K562 (cell line): ENCODE data around the gene TUBD1. TPM values are rescaled to one million over a fixed set of nuclear protein-coding genes. Genes with fewer than 3 reads are reported as not detected.

Experiments used
- CHD4 ChIP-seq: fragments of 200-600 bp; sonication (generic); IDR thresholded peaks from 3 replicates; pipeline ENCODE4 v1.6.1; 2012; ENCODE audit warnings: low read depth, mild to moderate bottlenecking, mixed read lengths, low read length, inconsistent platforms; ENCODE audit not compliant: insufficient read depth, insufficient replicate concordance, poor library complexity, severe bottlenecking
- FOXK1 ChIP-seq: sonication (generic); formaldehyde crosslinking; IDR thresholded peaks from 2 replicates; pipeline ENCODE4 v1.8.0; 2022; ENCODE audit warnings: missing genetic modification reagents, mild to moderate bottlenecking, borderline replicate concordance
- HMG20B ChIP-seq: fragments of 250-450 bp; sonication (Bioruptor Pico); IDR thresholded peaks from 2 replicates; pipeline ENCODE4 v1.5.0; 2021; ENCODE audit warnings: mild to moderate bottlenecking
- HNRNPH1 ChIP-seq: fragments of 200-400 bp; formaldehyde crosslinking; optimal IDR thresholded peaks from 2 replicates; pipeline ENCODE3; 2017; ENCODE audit warnings: low read depth, mild to moderate bottlenecking, low read length, moderate library complexity
- MCM2 ChIP-seq: fragments of 450-650 bp; IDR thresholded peaks from 2 replicates; pipeline ENCODE4 v1.6.1; 2017; ENCODE audit warnings: low read depth, mild to moderate bottlenecking
- MTA2 ChIP-seq: fragments of 450-650 bp; IDR thresholded peaks from 2 replicates; pipeline ENCODE4 v1.6.1; 2016; ENCODE audit warnings: low read depth
- NFRKB ChIP-seq: fragments of 450-650 bp; IDR thresholded peaks from 2 replicates; pipeline ENCODE4 v1.6.1; 2016; ENCODE audit warnings: low read depth
- NR0B1 ChIP-seq: fragments of 450-650 bp; IDR thresholded peaks from one replicate; pipeline ENCODE4 v1.6.1; 2018; ENCODE audit warnings: mild to moderate bottlenecking, moderate library complexity; ENCODE audit not compliant: partially characterized antibody
- NR4A1 ChIP-seq, 2 experiments: fragments of 250-450 bp in 1 of 2; fragments of 450-650 bp in 1 of 2; sonication (Bioruptor Pico) in 1 of 2; IDR thresholded peaks; 2 replicates each; pipeline versions ENCODE4 v1.4.0 to v1.6.1; 2016 to 2020; ENCODE audit warnings: mild to moderate bottlenecking in 2 of 2, missing compliant biosample characterization in 1 of 2, missing genetic modification characterization in 1 of 2, moderate library complexity in 1 of 2
- POLR2A ChIP-seq: fragments of 450-650 bp; conservative IDR thresholded peaks from 2 replicates; pipeline ENCODE4 v1.6.1; 2016
- ZBTB5 ChIP-seq: fragments of 450-650 bp; IDR thresholded peaks from 2 replicates; pipeline ENCODE4 v1.6.1; 2017; ENCODE audit warnings: antibody characterized with exemption
- ZNF277 ChIP-seq: fragments of 250-450 bp; sonication (Bioruptor Pico); IDR thresholded peaks from 2 replicates; pipeline ENCODE4 v1.8.0; 2022; ENCODE audit warnings: inconsistent platforms, mild to moderate bottlenecking, moderate library complexity, borderline replicate concordance
- ZNF318 ChIP-seq, 2 experiments: fragments of 450-650 bp; IDR thresholded peaks; 2 replicates each; pipeline ENCODE4 v1.6.1; 2016; ENCODE audit warnings: mild to moderate bottlenecking in 2 of 2, borderline replicate concordance in 1 of 2, low read depth in 1 of 2, moderate library complexity in 1 of 2
- polyA plus RNA-seq, 8 experiments: library from polyadenylated mRNA; depleted of rRNA in 4 of 8; stranded (reverse) in 5 of 8; unstranded in 3 of 8; fragments of >200 nt; fragmentation: Nextera tagmentation in 2 of 8; fragmentation: Illumina TruSeq in 1 of 8; extraction: Ambion mirVana in 2 of 8; extraction: Trizol in 1 of 8; gene quantifications; 2 replicates each; pipeline versions ENCODE4 v1.2.1 to v1.2.3, GENCODE V29; 2011 to 2014; ENCODE audit warnings: inconsistent platforms in 1 of 8, missing spikeins in 1 of 8
- total RNA-seq, 7 experiments: library from RNA; depleted of rRNA in 6 of 7; stranded (reverse); fragments of >200 nt in 6 of 7; fragmentation: Illumina TruSeq in 2 of 7; extraction: Trizol in 2 of 7; gene quantifications; 2 replicates each; pipeline versions ENCODE4 v1.2.1 to v1.2.3, GENCODE V29; 2011 to 2021; ENCODE audit warnings: low replicate concordance in 1 of 7

TUBD1 gene
- total and polyA plus RNA-seq, 9 of the 15 experiments (the other 6 are each of a cell fraction or from before 2014, with no cell fraction given) = 10.8 to 35.3 (median 17.9) TPM

- TF ChIP-seq ZNF318 (IDR thresholded peaks at IDR 0.05; ENCODE audit: borderline replicate concordance in 1 of 2, low read depth in 1 of 2) = peak in 1 of 2 experiments; percentile 78; a peak in 2 of 4 replicates
- TF ChIP-seq HNRNPH1 = no peak
- peak; percentile 84 for TF ChIP-seq NFRKB
- no peak for TF ChIP-seq FOXK1
- no peak for TF ChIP-seq CHD4
- no peak for TF ChIP-seq ZBTB5
- no peak for TF ChIP-seq NR0B1
- no peak for TF ChIP-seq NR4A1 (CRISPR knock-in tag; IDR thresholded peaks at IDR 0.05)
- no peak for TF ChIP-seq NR4A1 (tag; IDR thresholded peaks at IDR 0.05)
- no peak for TF ChIP-seq HMG20B (CRISPR knock-in tag)
- no peak for TF ChIP-seq MCM2
- peak; percentile 39; the same call in 1 of the 2 replicates for TF ChIP-seq POLR2A
- no peak for TF ChIP-seq MTA2
- no peak for TF ChIP-seq ZNF277
Measured at GRCh38 chr17:59829217-59830006, 63.3 kb downstream of the TUBD1 start (continued).
